NCI-H2227 treated with DMSO at 0.1 percent for 48 hours (cell line): Measurements from ENCODE around the gene MAP2.

Experiments used
- DNase-seq: peaks from one replicate; lab custom pipeline; 2025; lab: John Stamatoyannopoulos, UW

The MAP2 gene

GRCh38 chr2:209719034-209719433, 295.2 kb downstream of the MAP2 start:
- no peak for DNase-seq

- DNase-seq, result no peak
Measured at GRCh38 chr2:209721497-209721896, 297.6 kb downstream of the MAP2 start.

GRCh38 chr2:209726311-209726710, 302.5 kb downstream of the MAP2 start:
- no peak for DNase-seq

- DNase-seq, result no peak
Measured at GRCh38 chr2:209727077-209727476, 303.2 kb downstream of the MAP2 start.

- no peak for DNase-seq
Measured at GRCh38 chr2:209734805-209735204, 311.0 kb downstream of the MAP2 start.

- DNase-seq, result no peak
Measured at GRCh38 chr2:209741953-209742352, 318.1 kb downstream of the MAP2 start.

GRCh38 chr2:209753020-209753419, 329.2 kb downstream of the MAP2 start:
- DNase-seq, result no peak

GRCh38 chr2:209757163-209757562, 333.3 kb downstream of the MAP2 start:
- DNase-seq, result no peak

- DNase-seq, result peak; percentile 34
Measured at GRCh38 chr2:209761566-209761965, 337.7 kb downstream of the MAP2 start.

- DNase-seq, result no peak
Measured at GRCh38 chr2:209762563-209762962, 338.7 kb downstream of the MAP2 start.

GRCh38 chr2:209763106-209763505, 339.3 kb downstream of the MAP2 start:
- no peak for DNase-seq

- no peak for DNase-seq
Measured at GRCh38 chr2:209766613-209767012, 342.8 kb downstream of the MAP2 start.

- no peak for DNase-seq
Measured at GRCh38 chr2:209767316-209767715, 343.5 kb downstream of the MAP2 start.

GRCh38 chr2:209768557-209768956, 344.7 kb downstream of the MAP2 start:
- no peak for DNase-seq

GRCh38 chr2:209771474-209772289, 347.8 kb downstream of the MAP2 start, which contains the start of gene UNC80:
Gene UNC80, plus strand, starts transcription at chr2:209771832. Its CDS starts 241 bp downstream, at chr2:209772073.
- DNase-seq, result peak; percentile 83

- DNase-seq, result peak; percentile 85
Measured at GRCh38 chr2:209772290-209772685, 348.4 kb downstream of the MAP2 start.

GRCh38 chr2:209773377-209773776, 349.5 kb downstream of the MAP2 start:
- DNase-seq, result peak; percentile 30
